Urinary bladder (tissue), 4 donors: ENCODE results near the gene LAPTM4A. TPM values are rescaled to one million over a fixed set of nuclear protein-coding genes. Genes with fewer than 3 reads are reported as not detected.
"Not testable (repeated sequence)": the region's sequence is repeated elsewhere in the genome, so short reads cannot be mapped to it uniquely, and the experiment has no call there.

Experiments used
- DNase-seq: peaks from one replicate; pipeline ENCODE4 v3.0.0-alpha.2; 2015; ENCODE audit errors: extremely low spot score
- H3K27ac ChIP-seq: one replicate; pipeline ENCODE4 v1.5.1; 2013; ENCODE audit warnings: low read depth, mild to moderate bottlenecking, moderate library complexity
- H3K36me3 ChIP-seq: one replicate; pipeline ENCODE4 v1.6.1; 2013; ENCODE audit warnings: mild to moderate bottlenecking, moderate library complexity; ENCODE audit not compliant: insufficient read depth
- H3K4me1 ChIP-seq: one replicate; pipeline ENCODE4 v1.6.1; 2013; ENCODE audit warnings: mild to moderate bottlenecking, moderate library complexity; ENCODE audit not compliant: insufficient read depth
- H3K4me3 ChIP-seq: one replicate; pipeline ENCODE4 v1.5.1; 2013; ENCODE audit warnings: low read depth, low read length
- WGBS: extraction: QIAGEN DNeasy Blood & Tissue Kit; methylation state at CpG from one replicate; pipeline ENCODE4 v1.1.7; 2013; 5-methylcytosine and 5-hydroxymethylcytosine counted together
- polyA plus RNA-seq: library from polyadenylated mRNA; stranded (reverse); fragments of 200-250 nt; gene quantifications from one replicate; pipeline ENCODE4 v1.2.3, GENCODE V29; 2013
- total RNA-seq: library from RNA; depleted of rRNA; stranded (reverse); fragments of >200 nt; gene quantifications from one replicate; pipeline ENCODE4 v1.2.3, GENCODE V29; 2014
- donor health status: healthy with polysubstance abuse.
- donor health status: healthy.

The LAPTM4A gene
- total and polyA plus RNA-seq, 2 donors = 227 to 412 TPM

DNA sequence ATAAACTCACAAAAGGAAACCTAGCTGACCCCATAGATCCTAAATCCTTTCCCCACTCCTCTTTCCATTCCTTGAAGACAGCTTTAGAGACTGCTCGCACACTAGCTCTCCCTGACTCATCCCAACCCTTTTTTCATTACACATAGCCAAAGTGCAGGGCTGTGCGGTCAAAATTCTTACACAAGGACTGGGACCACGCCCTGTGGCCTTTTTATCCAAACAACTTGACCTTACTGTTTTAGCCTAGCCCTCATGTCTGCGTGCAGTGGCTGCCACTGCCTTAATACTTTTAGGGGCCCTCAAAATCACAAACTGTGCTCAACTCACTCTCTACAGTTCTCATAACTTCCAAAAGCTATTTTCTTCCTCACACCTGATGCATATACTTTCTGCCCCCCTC lies 34.5 kb upstream of the LAPTM4A start:
- H3K36me3 ChIP-seq, H3K27ac ChIP-seq, H3K4me3 ChIP-seq, DNase-seq, H3K4me1 ChIP-seq: not testable (repeated sequence)
- 79% methylated on average over 4 of the region's 4 CpGs for WGBS

DNA sequence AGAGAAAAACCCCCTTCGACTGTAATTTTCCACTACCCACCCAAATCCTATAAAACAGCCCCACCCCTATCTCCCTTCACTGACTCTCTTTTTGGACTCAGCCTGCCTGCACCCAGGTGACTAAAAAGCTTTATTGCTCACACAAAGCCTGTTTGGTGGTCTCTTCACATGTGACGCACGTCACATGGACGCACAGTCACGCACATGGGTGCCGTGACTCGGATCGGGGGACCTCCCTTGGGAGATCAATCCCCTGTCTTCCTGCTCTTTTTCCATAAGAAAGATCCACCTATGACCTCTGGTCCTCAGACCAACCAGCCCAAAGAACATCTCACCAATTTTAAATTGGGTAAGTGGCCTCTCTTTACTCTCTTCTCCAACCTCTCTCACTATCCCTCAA lies 31.4 kb upstream of the LAPTM4A start:
- not testable (repeated sequence) for DNase-seq, H3K27ac ChIP-seq, H3K4me1 ChIP-seq, H3K36me3 ChIP-seq, H3K4me3 ChIP-seq
- WGBS = 91% methylated on average over 8 of the region's 8 CpGs

DNA sequence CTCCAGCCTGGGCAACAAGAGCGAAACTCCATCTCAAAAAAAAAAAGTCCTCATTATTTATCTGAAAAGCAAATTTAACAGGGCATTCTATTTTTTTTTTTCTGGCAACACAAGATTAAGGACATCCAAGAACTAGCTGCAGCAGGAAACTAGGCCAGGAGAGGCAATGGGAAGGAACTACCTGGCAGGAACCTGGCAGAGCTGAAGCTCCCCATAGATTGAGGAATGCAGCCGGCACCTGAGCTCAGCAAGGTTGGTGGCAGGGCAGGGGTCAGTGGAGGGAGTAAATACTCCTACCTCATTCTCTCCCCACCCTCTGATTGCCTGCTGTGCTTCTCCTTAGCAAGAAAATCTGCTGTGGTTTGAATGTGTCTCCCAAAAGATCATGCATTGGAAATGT lies 30.4 kb upstream of the LAPTM4A start:
- H3K4me3 ChIP-seq = no peak overlapping the region
- 98% methylated on average over 2 of the region's 2 CpGs for WGBS
- DNase-seq = no peak
- H3K27ac ChIP-seq = no peak overlapping the region
- no peaks in the 10 kb centered on the region for H3K36me3 ChIP-seq
- H3K4me1 ChIP-seq = no peaks in the 10 kb centered on the region

DNA sequence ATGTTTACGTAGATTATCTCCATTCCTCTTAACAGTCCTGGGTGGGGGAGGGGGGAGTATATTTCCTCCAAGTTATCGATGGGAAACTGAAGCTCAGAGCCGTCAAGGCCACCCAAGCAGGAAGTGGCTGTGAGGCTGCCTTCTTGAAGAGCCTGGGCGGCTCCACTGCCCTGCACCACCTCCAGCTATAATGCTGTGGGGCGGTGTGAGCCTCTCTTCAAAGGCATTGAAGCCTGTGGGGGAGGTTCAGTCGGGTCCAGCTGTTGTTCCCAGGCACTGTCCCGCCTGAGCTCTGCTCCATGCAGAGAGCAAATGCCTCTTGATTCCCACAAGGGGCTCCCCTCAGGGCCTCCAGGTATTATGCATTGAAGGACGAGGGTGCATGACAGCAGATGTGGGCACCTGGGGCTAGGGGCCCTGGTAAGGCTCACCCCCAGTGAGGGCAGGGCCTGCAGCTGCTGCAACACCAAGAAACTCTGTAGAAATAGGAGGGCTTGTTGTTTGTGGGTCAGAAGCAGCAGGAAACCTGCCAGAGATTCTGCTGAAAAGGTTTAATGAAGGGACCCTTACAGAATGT lies 29.5 kb upstream of the LAPTM4A start:
- H3K4me1 ChIP-seq = no peaks in the 10 kb centered on the region
- no peak overlapping the region for H3K4me3 ChIP-seq
- no peaks in the 10 kb centered on the region for H3K36me3 ChIP-seq
- DNase-seq = no peak
- H3K27ac ChIP-seq = no peak overlapping the region
- WGBS = 53% methylated on average over 8 of the region's 8 CpGs

DNA sequence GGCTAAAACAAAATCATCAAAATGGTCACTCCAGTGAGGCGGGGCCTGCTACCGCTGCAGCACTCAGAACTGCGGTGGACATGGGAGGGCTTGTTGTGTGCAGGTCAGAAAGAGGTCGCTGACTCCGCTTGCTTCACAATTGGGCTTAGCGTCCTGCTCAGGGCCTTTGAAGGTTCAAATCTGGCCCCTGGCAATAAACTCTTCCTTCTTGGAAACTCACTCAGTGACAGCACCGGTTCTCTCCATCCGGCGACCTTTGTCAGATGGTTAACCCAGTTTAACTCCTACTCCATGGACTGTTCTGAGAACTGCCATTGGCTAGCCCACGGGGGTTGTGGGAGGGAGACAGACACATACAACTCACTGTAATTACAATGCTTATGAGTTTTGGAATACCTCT lies 29.0 kb upstream of the LAPTM4A start:
- DNase-seq = no peak
- Histone ChIP-seq H3K36me3 (no peaks in the 10 kb centered on the region), H3K4me3 (no peak overlapping the region), H3K4me1 (no peaks in the 10 kb centered on the region), H3K27ac (no peak overlapping the region)
- WGBS = 69% methylated on average over 10 of the region's 10 CpGs

DNA sequence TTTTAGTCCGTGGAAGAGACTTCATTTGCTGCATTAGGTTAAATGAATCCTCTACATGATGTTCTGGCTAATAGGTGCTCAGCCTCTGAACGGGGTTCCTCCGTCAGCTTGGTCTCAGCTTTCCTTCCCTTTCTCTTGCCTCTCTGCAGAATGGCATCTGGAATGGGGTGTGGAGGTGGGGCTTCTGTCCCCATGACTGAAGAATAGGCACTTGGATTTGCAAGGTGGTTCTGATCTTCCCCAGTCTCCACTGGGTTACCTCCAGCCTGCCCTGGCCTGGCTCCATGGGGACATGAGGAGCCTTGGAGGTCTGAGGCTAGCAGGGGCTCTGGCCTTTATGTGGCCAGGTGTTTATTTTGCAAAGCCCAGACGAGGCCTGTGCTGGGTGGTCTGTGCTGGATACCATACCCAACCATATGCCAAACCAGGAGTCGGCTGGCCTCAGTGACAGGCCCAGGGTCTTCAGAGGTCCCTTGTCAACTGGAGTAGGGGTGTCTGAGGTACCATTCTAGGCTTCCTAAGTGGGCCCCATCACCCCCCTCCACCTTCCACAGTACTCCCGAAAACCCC lies 28.2 kb upstream of the LAPTM4A start:
- DNase-seq = no peak
- no peaks in the 10 kb centered on the region for H3K4me1 ChIP-seq
- no peaks in the 10 kb centered on the region for H3K36me3 ChIP-seq
- WGBS = 84% methylated on average over 6 of the region's 6 CpGs
- H3K27ac ChIP-seq = no peak overlapping the region
- no peak overlapping the region for H3K4me3 ChIP-seq

DNA sequence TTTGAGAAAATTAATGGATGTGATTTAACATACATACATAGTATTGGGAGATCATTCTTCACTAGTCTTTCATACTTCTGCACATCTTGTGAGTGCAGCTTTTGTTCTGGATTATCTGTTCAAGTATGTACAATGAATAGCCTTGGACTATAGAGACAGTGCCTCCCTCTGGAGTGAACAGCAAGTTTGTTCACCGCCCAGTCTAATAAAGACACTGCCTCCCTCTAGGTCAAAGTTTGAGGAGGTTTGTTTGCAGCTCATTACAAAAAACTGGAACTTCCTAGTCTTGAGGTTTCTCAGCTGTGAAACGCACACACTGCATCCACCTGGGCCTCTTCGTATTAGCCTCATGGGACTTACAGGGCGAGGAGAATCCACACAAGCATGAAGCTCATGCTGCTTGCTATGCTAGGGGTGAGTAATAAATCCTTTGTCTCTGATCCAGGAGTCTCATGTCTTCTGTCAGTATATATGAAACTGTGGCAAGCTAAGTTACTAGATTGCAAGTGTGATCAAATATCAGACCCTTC lies 26.0 kb upstream of the LAPTM4A start:
- 84% methylated on average over 4 of the region's 4 CpGs for WGBS

DNA sequence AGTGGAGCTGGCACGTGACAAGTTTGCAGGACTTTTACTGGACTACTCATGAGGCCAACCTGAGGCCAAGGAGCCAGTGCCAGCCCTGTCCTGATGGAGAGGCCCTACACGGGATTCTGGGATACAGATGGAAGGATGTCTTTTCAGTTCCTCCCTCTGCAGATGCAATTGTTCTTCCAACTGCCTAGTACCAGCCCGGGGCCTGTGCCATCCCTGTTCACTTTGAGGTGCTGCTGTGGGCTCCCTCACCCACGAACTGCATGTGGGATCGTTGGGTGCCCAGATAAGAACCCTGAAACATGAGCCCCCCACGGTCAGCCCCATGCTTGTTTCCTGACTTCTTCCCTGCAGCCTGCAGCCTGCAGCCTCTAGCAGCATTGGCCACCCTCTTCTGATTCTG lies 25.3 kb upstream of the LAPTM4A start:
- no peaks in the 10 kb centered on the region for H3K4me1 ChIP-seq
- WGBS = 86% methylated on average over 6 of the region's 6 CpGs
- DNase-seq = no peak
- H3K27ac ChIP-seq = no peak overlapping the region
- no peaks in the 10 kb centered on the region for H3K36me3 ChIP-seq
- no peak overlapping the region for H3K4me3 ChIP-seq

More for the DNA sequence above, 26.0 kb upstream of the LAPTM4A start:
- Histone ChIP-seq H3K36me3 (no peaks in the 10 kb centered on the region), H3K4me1 (no peaks in the 10 kb centered on the region), H3K27ac (no peak overlapping the region), H3K4me3 (no peak overlapping the region)
- no peak for DNase-seq

DNA sequence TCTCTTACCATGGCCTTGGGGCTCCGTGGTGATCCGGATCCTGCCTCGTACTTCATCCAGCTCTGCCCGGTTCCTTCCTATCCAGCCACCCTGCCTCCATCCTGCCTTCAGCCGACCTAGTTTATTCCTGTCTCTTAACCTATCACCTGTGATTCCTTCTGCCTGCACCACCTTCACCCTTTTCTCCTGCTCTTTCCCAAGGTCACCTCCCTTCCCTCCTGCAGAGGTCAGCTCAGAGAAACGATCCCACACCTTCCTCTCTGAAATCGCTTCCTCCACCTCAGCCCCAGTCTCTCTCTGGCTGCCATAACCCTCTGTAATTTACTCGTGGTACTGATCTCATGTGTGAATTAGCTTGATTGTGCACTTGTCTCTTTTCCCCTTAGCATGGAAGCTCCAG lies 23.5 kb upstream of the LAPTM4A start:
- Histone ChIP-seq H3K4me3 (no peak overlapping the region), H3K27ac (no peak overlapping the region), H3K36me3 (no peaks in the 10 kb centered on the region), H3K4me1 (no peaks in the 10 kb centered on the region)
- 79% methylated on average over 8 of the region's 8 CpGs for WGBS
- no peak for DNase-seq

DNA sequence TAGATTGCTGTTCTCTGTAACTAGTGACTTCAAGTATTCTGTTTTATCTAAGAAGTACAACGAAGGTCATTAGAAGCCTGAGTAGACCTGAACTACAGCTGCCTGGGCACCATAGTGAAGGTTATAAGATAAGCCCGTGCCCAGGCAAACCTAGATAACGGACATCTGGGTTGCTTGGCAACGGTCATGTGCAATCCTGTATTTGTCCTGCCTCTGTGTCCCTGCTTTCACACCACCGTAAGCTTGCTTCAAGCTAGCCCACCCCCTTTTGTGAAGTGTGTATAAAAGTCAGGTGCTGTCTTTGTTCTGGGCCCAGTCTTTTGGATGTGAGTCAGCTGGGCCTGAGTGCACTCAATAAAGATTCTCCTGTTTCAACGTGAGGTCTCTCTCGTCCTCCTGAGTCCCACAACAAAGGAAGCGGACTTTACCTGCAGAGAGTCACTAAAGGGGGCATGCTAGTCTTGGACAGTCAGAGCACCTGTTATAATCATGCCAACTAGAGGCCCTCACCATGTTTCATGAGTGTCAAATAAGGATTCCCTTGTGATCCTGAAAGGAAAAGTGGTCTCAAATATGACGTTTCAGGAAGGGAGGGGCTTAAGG lies 22.7 kb upstream of the LAPTM4A start:
- H3K4me1 ChIP-seq, H3K4me3 ChIP-seq, H3K36me3 ChIP-seq, DNase-seq, H3K27ac ChIP-seq: not testable (repeated sequence)
- 56% methylated on average over 9 of the region's 9 CpGs for WGBS

DNA sequence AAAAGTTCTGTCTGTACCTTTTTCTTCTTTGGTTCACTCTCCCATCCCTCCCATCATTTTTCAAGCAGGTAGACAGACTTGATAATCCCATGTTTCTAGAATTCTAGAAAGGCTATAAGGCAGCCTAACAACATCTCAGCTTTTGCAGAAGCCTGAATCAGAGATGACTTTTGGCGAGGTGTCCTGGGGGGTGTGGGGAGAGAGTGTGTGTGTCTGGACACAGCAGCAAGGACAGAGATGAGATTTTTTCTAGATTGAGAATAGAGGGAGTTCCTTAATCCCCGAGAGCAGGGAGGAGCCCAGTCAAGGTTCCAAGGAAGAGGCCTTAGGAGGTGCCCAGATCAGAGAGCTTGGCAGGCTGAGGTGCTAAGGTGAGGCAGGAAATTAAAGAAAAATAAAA lies 22.0 kb upstream of the LAPTM4A start:
- H3K4me1 ChIP-seq = no peaks in the 10 kb centered on the region
- no peak for DNase-seq
- no peak overlapping the region for H3K4me3 ChIP-seq
- H3K36me3 ChIP-seq = no peaks in the 10 kb centered on the region
- H3K27ac ChIP-seq = no peak overlapping the region
- WGBS = 73% methylated on average over 2 of the region's 2 CpGs

DNA sequence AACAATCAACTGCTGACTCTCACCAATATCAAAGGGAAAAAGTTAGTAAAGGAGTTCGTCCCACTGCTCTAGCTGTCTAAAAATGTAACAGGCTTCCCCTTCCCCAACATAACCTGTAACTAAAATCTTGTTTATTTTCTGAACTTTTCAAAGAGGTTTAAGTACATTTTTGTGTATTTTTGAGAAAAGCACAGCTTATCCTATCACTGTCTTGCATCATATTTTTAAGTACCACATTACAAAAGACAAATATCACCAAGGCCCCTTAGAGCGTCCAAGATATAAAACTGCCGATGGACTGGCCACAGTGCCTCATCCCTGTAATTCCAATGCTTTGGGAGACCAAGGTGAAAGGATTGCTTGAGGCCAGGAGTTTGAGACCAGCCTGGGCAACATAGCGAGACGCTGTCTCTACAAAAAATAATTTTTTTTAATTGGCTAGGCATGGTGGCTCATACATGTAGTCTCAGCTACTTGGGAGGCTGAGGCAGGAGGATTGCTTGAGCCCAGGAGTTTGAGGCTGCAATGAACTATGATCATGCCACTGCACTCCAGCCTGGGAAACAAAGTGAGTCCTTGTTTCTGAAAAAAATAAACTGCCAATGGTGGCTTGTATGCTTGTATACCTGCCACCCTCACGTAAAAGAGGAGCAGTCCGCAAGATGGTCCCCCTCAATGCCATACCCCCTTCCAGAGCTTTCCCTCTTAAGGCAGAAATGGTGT lies 21.2 kb upstream of the LAPTM4A start:
- Histone ChIP-seq H3K36me3 (no peaks in the 10 kb centered on the region), H3K27ac (peak overlapping the region; percentile 70), H3K4me1 (no peaks in the 10 kb centered on the region), H3K4me3 (no peak overlapping the region)
- no peak for DNase-seq
- WGBS = 76% methylated on average over 7 of the region's 7 CpGs

DNA sequence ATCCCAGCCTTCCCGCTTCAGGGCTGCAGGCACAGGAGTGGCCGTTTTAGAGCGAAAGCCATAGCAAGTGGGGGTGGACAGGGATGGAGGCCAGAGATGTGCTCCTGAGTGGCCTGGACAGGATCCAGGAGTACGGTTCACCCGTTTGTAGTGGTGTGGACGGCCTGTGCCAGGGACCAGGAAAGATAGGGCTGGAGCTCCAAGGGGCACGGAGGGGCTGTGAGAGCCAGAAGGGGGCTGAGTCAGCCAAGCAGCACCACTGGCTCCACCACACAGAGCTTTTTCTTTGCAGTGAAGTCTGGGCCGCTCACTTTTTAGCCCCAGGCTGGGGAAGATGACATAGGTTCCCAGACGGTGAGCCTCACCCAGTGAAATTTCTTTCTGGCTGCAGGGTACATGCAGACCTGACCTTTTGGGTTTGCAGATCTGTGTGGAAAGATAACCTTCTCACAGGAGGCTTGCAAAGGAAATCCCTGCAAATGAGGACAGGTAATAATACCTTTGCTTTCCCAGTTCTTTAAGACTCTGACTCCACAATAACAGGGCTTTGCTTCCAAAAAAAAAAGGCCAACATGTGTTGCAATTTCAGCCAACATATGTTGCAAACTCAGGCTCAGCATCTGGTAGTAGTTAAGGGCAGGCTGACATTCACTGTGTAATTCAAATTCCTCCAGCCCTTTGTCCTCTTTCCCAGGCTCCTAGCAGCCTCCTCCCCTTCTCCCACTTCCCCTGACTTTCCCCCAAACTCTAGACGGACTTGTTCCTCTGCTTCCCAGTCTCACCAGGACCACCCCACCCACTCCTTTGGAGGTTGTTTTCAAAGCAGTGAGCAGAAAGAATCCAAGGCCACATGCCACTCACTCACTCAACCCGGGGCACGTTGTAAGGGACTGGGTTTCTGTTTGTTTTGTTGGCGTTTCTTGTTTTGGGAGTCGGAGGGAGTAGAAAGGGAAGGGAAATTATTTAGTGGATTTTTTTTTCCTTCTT lies 20.3 kb upstream of the LAPTM4A start:
- H3K4me3 ChIP-seq = no peak overlapping the region
- H3K36me3 ChIP-seq = no peaks in the 10 kb centered on the region
- 32% methylated on average over 14 of the region's 14 CpGs for WGBS
- H3K27ac ChIP-seq = peak overlapping the region; percentile 75
- no peaks in the 10 kb centered on the region for H3K4me1 ChIP-seq
- DNase-seq = peak; percentile 69
